SK-N-SH treated with all-trans-retinoic acid at 6 μM for 48 hours (cell line): Measurements from ENCODE around the gene PDE6A.

ENCODE experiments used
- ATAC-seq: fragments of 200-7000 bp; cut with Tn5 transposase; 3 replicates; pipeline ENCODE4 v1.9.1; 2020; ENCODE audit warnings: mild to moderate bottlenecking, moderate library complexity
- ARNTL ChIP-seq: fragments of 450-650 bp; formaldehyde crosslinking; IDR thresholded peaks from 2 replicates; pipeline ENCODE4 v1.5.0; 2020; ENCODE audit warnings: low read depth, mild to moderate bottlenecking, moderate library complexity, borderline replicate concordance
- CSDC2 ChIP-seq: fragments of 250-450 bp; sonication (Bioruptor Pico); IDR thresholded peaks from 2 replicates; pipeline ENCODE4 v1.5.0; 2020; ENCODE audit warnings: mild to moderate bottlenecking, moderate library complexity
- ESRRG ChIP-seq: fragments of 250-450 bp; sonication (Bioruptor Pico); IDR thresholded peaks from 2 replicates; pipeline ENCODE4 v1.6.1; 2021; ENCODE audit warnings: mild to moderate bottlenecking
- OSR1 ChIP-seq: fragments of 250-450 bp; sonication (Bioruptor Pico); IDR thresholded peaks from 2 replicates; pipeline ENCODE4 v1.8.0; 2022; ENCODE audit warnings: moderate library complexity, mild to moderate bottlenecking, inconsistent platforms
- PPARA ChIP-seq: fragments of 250-450 bp; sonication (Bioruptor Pico); IDR thresholded peaks from 2 replicates; pipeline ENCODE4 v1.5.0; 2020; ENCODE audit warnings: mild to moderate bottlenecking, borderline replicate concordance
- RARB ChIP-seq: fragments of 250-450 bp; sonication (Bioruptor Pico); IDR thresholded peaks from 2 replicates; pipeline ENCODE4 v1.8.0; 2021; ENCODE audit warnings: mild to moderate bottlenecking, moderate library complexity
- SNAI2 ChIP-seq: fragments of 250-450 bp; sonication (Bioruptor Pico); IDR thresholded peaks from 2 replicates; pipeline ENCODE4 v1.5.0; 2020; ENCODE audit warnings: mild to moderate bottlenecking, moderate library complexity
- TCF4 ChIP-seq: fragments of 250-450 bp; sonication (Bioruptor Pico); IDR thresholded peaks from 2 replicates; pipeline ENCODE4 v1.8.0; 2021; ENCODE audit warnings: mild to moderate bottlenecking, moderate library complexity, borderline replicate concordance
- TOX ChIP-seq: fragments of 250-450 bp; sonication (Bioruptor Pico); IDR thresholded peaks from 2 replicates; pipeline ENCODE4 v1.8.0; 2021; ENCODE audit warnings: mild to moderate bottlenecking, moderate library complexity, borderline replicate concordance
- ZFP3 ChIP-seq: fragments of 250-450 bp; sonication (Bioruptor Pico); IDR thresholded peaks from 2 replicates; pipeline ENCODE4 v1.5.0; 2020; ENCODE audit warnings: mild to moderate bottlenecking, moderate library complexity
- ZFP30 ChIP-seq: fragments of 450-650 bp; formaldehyde crosslinking; IDR thresholded peaks from 2 replicates; pipeline ENCODE4 v1.5.0; 2022; ENCODE audit warnings: mild to moderate bottlenecking, moderate library complexity
- ZNF565 ChIP-seq: fragments of 450-650 bp; formaldehyde crosslinking; conservative IDR thresholded peaks from 2 replicates; pipeline ENCODE4 v1.5.0; 2020; ENCODE audit warnings: low read depth, mild to moderate bottlenecking, moderate library complexity
- ZNF70 ChIP-seq: fragments of 450-650 bp; formaldehyde crosslinking; IDR thresholded peaks from 2 replicates; pipeline ENCODE4 v1.5.0; 2020; ENCODE audit warnings: mild to moderate bottlenecking, moderate library complexity
- ZNF8 ChIP-seq: fragments of 450-650 bp; formaldehyde crosslinking; IDR thresholded peaks from 2 replicates; pipeline ENCODE4 v1.5.0; 2020; ENCODE audit warnings: mild to moderate bottlenecking, moderate library complexity
- TF ChIP-seq, protein P1 (sequence below): fragments of 250-450 bp; sonication (Bioruptor Pico); IDR thresholded peaks from 2 replicates; pipeline ENCODE4 v1.8.0; 2020; ENCODE audit warnings: mild to moderate bottlenecking, moderate library complexity, borderline replicate concordance
- TF ChIP-seq, protein P2 (sequence below): fragments of 250-450 bp; sonication (Bioruptor Pico); IDR thresholded peaks from 2 replicates; pipeline ENCODE4 v1.5.0; 2020; ENCODE audit warnings: mild to moderate bottlenecking, moderate library complexity
- TF ChIP-seq, protein P3 (sequence below): fragments of 250-450 bp; sonication (Bioruptor Pico); IDR thresholded peaks from 2 replicates; pipeline ENCODE4 v1.8.0; 2021; ENCODE audit warnings: low read depth, mild to moderate bottlenecking, moderate library complexity, borderline replicate concordance
- TF ChIP-seq, protein P4 (sequence below): fragments of 250-450 bp; sonication (Bioruptor Pico); IDR thresholded peaks from 2 replicates; pipeline ENCODE4 v1.5.1; 2021; ENCODE audit warnings: mild to moderate bottlenecking, moderate library complexity

Gene PDE6A

DNA sequence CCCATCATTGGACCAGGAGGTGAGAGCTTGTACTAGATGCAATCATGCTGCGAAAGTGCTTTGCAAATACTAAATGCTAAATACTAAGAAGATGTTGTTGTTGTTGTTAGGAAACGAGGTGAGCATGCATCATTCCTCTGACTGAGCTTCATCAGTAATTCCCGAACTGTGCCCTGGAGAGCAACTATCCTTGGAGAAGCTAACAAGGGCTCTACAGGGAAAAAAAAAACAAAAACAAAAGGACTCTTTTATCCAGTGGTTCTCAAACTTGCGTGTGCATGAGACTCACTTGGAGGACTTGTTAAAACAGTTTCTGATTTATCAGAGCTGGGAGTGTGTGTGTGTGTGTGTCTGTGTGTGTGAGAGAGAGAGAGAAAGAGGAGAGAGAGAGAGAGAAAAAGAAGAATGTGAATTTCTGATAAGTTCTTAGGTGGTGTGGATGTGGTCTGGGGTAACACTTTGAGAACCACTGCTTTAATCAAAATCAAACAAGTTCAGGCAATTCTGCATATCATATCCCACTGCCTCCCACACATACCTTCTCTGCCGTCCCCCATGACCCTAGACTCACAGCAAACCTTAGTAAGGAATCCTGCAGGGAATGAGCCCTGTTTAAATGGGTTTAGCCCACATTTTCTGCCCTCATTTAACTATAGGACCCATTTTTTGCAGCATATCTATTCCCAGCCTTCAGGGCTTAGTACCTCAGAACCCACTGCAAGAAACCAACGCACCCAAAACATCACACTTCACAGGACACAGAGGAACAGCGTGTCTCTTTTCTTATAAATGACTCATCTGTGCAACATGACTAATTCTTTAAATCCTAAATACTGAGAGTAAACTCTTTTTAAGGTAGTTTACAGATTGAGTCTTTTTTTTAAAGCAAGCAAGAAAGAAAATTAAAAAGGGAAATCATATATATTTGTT, 48.9 kb downstream of the PDE6A start:
- TF ChIP-seq ZNF70 (CRISPR knock-in tag) (no peak), PPARA (CRISPR knock-in tag) (no peak), CSDC2 (no peak), ZNF565 (CRISPR knock-in tag) (no peak), ZFP30 (CRISPR knock-in tag) (no peak), SNAI2 (CRISPR knock-in tag) (no peak), ESRRG (CRISPR knock-in tag) (no peak)
- TF ChIP-seq, protein P1, sequence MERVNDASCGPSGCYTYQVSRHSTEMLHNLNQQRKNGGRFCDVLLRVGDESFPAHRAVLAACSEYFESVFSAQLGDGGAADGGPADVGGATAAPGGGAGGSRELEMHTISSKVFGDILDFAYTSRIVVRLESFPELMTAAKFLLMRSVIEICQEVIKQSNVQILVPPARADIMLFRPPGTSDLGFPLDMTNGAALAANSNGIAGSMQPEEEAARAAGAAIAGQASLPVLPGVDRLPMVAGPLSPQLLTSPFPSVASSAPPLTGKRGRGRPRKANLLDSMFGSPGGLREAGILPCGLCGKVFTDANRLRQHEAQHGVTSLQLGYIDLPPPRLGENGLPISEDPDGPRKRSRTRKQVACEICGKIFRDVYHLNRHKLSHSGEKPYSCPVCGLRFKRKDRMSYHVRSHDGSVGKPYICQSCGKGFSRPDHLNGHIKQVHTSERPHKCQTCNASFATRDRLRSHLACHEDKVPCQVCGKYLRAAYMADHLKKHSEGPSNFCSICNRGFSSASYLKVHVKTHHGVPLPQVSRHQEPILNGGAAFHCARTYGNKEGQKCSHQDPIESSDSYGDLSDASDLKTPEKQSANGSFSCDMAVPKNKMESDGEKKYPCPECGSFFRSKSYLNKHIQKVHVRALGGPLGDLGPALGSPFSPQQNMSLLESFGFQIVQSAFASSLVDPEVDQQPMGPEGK (CRISPR knock-in tag) = no peak
- TF ChIP-seq, protein P2, sequence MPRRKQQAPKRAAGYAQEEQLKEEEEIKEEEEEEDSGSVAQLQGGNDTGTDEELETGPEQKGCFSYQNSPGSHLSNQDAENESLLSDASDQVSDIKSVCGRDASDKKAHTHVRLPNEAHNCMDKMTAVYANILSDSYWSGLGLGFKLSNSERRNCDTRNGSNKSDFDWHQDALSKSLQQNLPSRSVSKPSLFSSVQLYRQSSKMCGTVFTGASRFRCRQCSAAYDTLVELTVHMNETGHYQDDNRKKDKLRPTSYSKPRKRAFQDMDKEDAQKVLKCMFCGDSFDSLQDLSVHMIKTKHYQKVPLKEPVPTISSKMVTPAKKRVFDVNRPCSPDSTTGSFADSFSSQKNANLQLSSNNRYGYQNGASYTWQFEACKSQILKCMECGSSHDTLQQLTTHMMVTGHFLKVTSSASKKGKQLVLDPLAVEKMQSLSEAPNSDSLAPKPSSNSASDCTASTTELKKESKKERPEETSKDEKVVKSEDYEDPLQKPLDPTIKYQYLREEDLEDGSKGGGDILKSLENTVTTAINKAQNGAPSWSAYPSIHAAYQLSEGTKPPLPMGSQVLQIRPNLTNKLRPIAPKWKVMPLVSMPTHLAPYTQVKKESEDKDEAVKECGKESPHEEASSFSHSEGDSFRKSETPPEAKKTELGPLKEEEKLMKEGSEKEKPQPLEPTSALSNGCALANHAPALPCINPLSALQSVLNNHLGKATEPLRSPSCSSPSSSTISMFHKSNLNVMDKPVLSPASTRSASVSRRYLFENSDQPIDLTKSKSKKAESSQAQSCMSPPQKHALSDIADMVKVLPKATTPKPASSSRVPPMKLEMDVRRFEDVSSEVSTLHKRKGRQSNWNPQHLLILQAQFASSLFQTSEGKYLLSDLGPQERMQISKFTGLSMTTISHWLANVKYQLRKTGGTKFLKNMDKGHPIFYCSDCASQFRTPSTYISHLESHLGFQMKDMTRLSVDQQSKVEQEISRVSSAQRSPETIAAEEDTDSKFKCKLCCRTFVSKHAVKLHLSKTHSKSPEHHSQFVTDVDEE = no peak
- TF ChIP-seq, protein P3, sequence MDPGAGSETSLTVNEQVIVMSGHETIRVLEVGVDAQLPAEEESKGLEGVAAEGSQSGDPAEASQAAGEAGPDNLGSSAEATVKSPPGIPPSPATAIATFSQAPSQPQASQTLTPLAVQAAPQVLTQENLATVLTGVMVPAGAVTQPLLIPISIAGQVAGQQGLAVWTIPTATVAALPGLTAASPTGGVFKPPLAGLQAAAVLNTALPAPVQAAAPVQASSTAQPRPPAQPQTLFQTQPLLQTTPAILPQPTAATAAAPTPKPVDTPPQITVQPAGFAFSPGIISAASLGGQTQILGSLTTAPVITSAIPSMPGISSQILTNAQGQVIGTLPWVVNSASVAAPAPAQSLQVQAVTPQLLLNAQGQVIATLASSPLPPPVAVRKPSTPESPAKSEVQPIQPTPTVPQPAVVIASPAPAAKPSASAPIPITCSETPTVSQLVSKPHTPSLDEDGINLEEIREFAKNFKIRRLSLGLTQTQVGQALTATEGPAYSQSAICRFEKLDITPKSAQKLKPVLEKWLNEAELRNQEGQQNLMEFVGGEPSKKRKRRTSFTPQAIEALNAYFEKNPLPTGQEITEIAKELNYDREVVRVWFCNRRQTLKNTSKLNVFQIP (CRISPR knock-in tag) = no peak
- peak; percentile 40 for ATAC-seq

DNA sequence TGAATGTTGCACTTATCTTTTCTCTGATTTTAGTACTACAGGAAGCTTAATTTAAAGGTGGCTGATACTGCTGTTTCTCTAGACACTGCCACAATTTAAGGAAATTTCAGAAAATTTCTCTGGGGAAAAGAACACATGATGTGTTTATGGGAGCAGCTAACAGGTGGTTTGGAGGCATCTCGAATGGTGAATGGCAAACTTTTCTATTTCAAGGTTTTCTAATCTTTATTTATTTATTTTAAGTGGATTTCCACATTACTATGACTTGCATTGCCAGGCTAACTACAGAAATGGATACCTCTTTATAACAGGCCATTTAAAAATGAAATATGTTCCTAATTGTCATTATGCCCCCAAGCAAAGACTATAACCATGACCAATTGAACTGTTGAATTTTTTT, 50.4 kb downstream of the PDE6A start:
- TF ChIP-seq PPARA (CRISPR knock-in tag) = no peak
- TF ChIP-seq ESRRG (CRISPR knock-in tag) = no peak
- TF ChIP-seq RARB (CRISPR knock-in tag) = no peak
- no peak for TF ChIP-seq SNAI2 (CRISPR knock-in tag)
- TF ChIP-seq ZNF8 (CRISPR knock-in tag) = no peak
- TF ChIP-seq OSR1 (CRISPR knock-in tag) = no peak
- TF ChIP-seq ZFP3 (CRISPR knock-in tag) = no peak
- no peak for TF ChIP-seq ARNTL (CRISPR knock-in tag)
- TF ChIP-seq TCF4 (CRISPR knock-in tag) = no peak
- TF ChIP-seq, protein P4, sequence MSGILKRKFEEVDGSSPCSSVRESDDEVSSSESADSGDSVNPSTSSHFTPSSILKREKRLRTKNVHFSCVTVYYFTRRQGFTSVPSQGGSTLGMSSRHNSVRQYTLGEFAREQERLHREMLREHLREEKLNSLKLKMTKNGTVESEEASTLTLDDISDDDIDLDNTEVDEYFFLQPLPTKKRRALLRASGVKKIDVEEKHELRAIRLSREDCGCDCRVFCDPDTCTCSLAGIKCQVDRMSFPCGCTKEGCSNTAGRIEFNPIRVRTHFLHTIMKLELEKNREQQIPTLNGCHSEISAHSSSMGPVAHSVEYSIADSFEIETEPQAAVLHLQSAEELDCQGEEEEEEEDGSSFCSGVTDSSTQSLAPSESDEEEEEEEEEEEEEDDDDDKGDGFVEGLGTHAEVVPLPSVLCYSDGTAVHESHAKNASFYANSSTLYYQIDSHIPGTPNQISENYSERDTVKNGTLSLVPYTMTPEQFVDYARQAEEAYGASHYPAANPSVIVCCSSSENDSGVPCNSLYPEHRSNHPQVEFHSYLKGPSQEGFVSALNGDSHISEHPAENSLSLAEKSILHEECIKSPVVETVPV = no peak
- no peak for TF ChIP-seq ZFP30 (CRISPR knock-in tag)
- TF ChIP-seq TOX = no peak
- TF ChIP-seq, protein P2 = no peak
- ATAC-seq = no peak
